Measurements from ENCODE around the gene OR6F1.
"Not testable (repeated sequence)": the region's sequence is repeated elsewhere in the genome, so short reads cannot be mapped to it uniquely, and the experiment has no call there.

The OR6F1 gene

GRCh38 chr1:247716546-247716945 is at the start of gene OR6F1:
OR6F1 (minus strand) TSS chr1:247716646; CDS start chr1:247712755, 3,891 bp downstream.
- DNase-seq = no peak

- no peak for DNase-seq
Measured at GRCh38 chr1:247760456-247760855, 44.0 kb upstream of the OR6F1 start, which contains the start of gene OR1C1. OR1C1 (minus strand) TSS chr1:247760556; CDS start chr1:247758406, 2,150 bp downstream.

- DNase-seq = not testable (repeated sequence)
Measured at GRCh38 chr1:247754311-247754710, 37.9 kb upstream of the OR6F1 start.

- DNase-seq = no peak
Measured at GRCh38 chr1:247749870-247750269, 33.4 kb upstream of the OR6F1 start.

- no peak for DNase-seq
Measured at GRCh38 chr1:247748041-247748440, 31.6 kb upstream of the OR6F1 start, which contains the start of gene OR14A2. OR14A2 (minus strand) TSS chr1:247748141.

GRCh38 chr1:247747616-247748015 is 31.2 kb upstream of the OR6F1 start:
- DNase-seq = no peak

GRCh38 chr1:247746391-247746935 is 30.0 kb upstream of the OR6F1 start:
- no peak for DNase-seq

GRCh38 chr1:247742215-247742760 is 25.8 kb upstream of the OR6F1 start:
- DNase-seq = not testable (repeated sequence)

GRCh38 chr1:247741756-247742155 is 25.3 kb upstream of the OR6F1 start:
- DNase-seq = no peak

- no peak for DNase-seq
Measured at GRCh38 chr1:247740721-247741120, 24.3 kb upstream of the OR6F1 start.

- no peak for DNase-seq
Measured at GRCh38 chr1:247738315-247738714, 21.9 kb upstream of the OR6F1 start, which contains the start of gene OR14K1. OR14K1 (plus strand) TSS chr1:247738615; CDS start chr1:247738615, 0 bp downstream.

GRCh38 chr1:247721222-247721621 is 4.8 kb upstream of the OR6F1 start:
- no peak for DNase-seq

GRCh38 chr1:247713753-247714152 is 2.7 kb downstream of the OR6F1 start:
- no peak for DNase-seq

- DNase-seq = not testable (repeated sequence)
Measured at GRCh38 chr1:247710681-247711080, 5.8 kb downstream of the OR6F1 start.

GRCh38 chr1:247701338-247701737 is 15.1 kb downstream of the OR6F1 start:
- no peak for DNase-seq

- peak; percentile 13 for DNase-seq
Measured at GRCh38 chr1:247681288-247681897, 35.1 kb downstream of the OR6F1 start.

- DNase-seq = no peak
Measured at GRCh38 chr1:247680171-247680570, 36.3 kb downstream of the OR6F1 start.

- no peak for DNase-seq
Measured at GRCh38 chr1:247679639-247680038, 36.8 kb downstream of the OR6F1 start, which contains the start of gene OR13G1. OR13G1 (minus strand) TSS chr1:247679739; CDS start chr1:247673041, 6,698 bp downstream.

- no peak for DNase-seq
Measured at GRCh38 chr1:247669225-247669624, 47.2 kb downstream of the OR6F1 start.

Data from stimulated activated CD4-positive, alpha-beta T cell treated with anti-CD3 and anti-CD28 coated beads, Interleukin-4, amount 100 ng/mL, for 1 hour (primary cell).